Vagina (tissue), 2 donors: Measurements from ENCODE around the gene LITAFD. TPM values are rescaled to one million over a fixed set of nuclear protein-coding genes. Genes with fewer than 3 reads are reported as not detected.

ENCODE experiments used
- DNase-seq, 2 donors: peaks; one replicate each; pipeline ENCODE4 v3.0.0-alpha.2; 2017; ENCODE audit errors: extremely low spot score in 2 of 2
- H3K27ac ChIP-seq: fragments of 200-600 bp; sonication (generic); one replicate; pipeline ENCODE4 v1.5.1; 2019
- H3K27me3 ChIP-seq: fragments of 200-600 bp; sonication (generic); one replicate; pipeline ENCODE4 v1.5.1; 2019
- H3K36me3 ChIP-seq, 2 donors: fragments of 200-600 bp; sonication (generic); one replicate each; pipeline ENCODE4 v1.5.1; 2017 to 2019
- H3K4me1 ChIP-seq: fragments of 200-600 bp; sonication (generic); one replicate; pipeline ENCODE4 v1.5.1; 2019
- H3K4me3 ChIP-seq, 2 donors: fragments of 200-600 bp; sonication (generic); 1 replicate in 1 of 2; 2 replicates in 1 of 2; pipeline ENCODE4 v1.5.1; 2016 to 2019
- H3K9me3 ChIP-seq: fragments of 200-600 bp; sonication (generic); one replicate; pipeline ENCODE4 v1.5.1; 2019
- CTCF ChIP-seq, 3 experiments: fragments of 450-650 bp in 2 of 3; fragments of 200-600 bp in 1 of 3; sonication (generic) in 1 of 3; IDR thresholded peaks; one replicate each; pipeline ENCODE4 v1.5.1; 2017 to 2019; ENCODE audit warnings: antibody characterized with exemption in 3 of 3, mild to moderate bottlenecking in 2 of 3, moderate library complexity in 2 of 3
- POLR2A ChIP-seq, 2 donors: fragments of 450-650 bp; IDR thresholded peaks; one replicate each; pipeline ENCODE4 v1.6.1; 2017; ENCODE audit warnings: antibody characterized with exemption in 2 of 2, mild to moderate bottlenecking in 2 of 2, moderate library complexity in 2 of 2
- POLR2AphosphoS5 ChIP-seq, 2 donors: sonication (generic); formaldehyde crosslinking; IDR thresholded peaks; one replicate each; pipeline ENCODE4 v1.9.0; 2017; ENCODE audit warnings: antibody characterized with exemption in 2 of 2, mild to moderate bottlenecking in 2 of 2, low read depth in 1 of 2; ENCODE audit not compliant: insufficient read depth in 1 of 2
- intact Hi-C: fragments of 100-400 bp; cut with DNase I; formaldehyde crosslinking; loops from one replicate; pipeline ENCODE4 v1.15.1; 2023
- total RNA-seq: library from RNA; depleted of rRNA; stranded (reverse); fragments of >200 nt; gene quantifications from one replicate; pipeline ENCODE4 v1.2.3, GENCODE V29; 2016

LITAFD gene
- total RNA-seq, 1 donor from 2014 or later = not detected

- Histone ChIP-seq H3K4me1 (no peaks in the 10 kb centered on the region), H3K27me3 (no peaks in the 10 kb centered on the region), H3K27ac (no peak overlapping the region), H3K36me3 (peaks cover 0 to 54% of the 10 kb centered on the region in 2 donors), H3K4me3 (no peak overlapping the region), H3K9me3 (no peaks in the 10 kb centered on the region)
- no peak for DNase-seq
- intact Hi-C loops = no loop called here
- TF ChIP-seq POLR2AphosphoS5 (IDR thresholded peaks at IDR 0.05; ENCODE audit: insufficient read depth in 1 of 2, low read depth in 1 of 2) = no peak
- no peak for TF ChIP-seq CTCF (IDR thresholded peaks at IDR 0.05)
- no peak for TF ChIP-seq POLR2A (IDR thresholded peaks at IDR 0.05)
Measured at GRCh38 chr16:8920645-8921346, 38.6 kb downstream of the LITAFD start.

GRCh38 chr16:8921347-8921984 is 39.3 kb downstream of the LITAFD start:
- H3K36me3 ChIP-seq = peaks cover 0 to 54% of the 10 kb centered on the region in 2 donors
- no peaks in the 10 kb centered on the region for H3K9me3 ChIP-seq
- no peaks in the 10 kb centered on the region for H3K27me3 ChIP-seq
- intact Hi-C loops = no loop called here
- DNase-seq = no peak
- H3K4me1 ChIP-seq = no peaks in the 10 kb centered on the region
- H3K4me3 ChIP-seq = no peak overlapping the region
- TF ChIP-seq POLR2A (IDR thresholded peaks at IDR 0.05) (no peak), POLR2AphosphoS5 (IDR thresholded peaks at IDR 0.05; ENCODE audit: insufficient read depth in 1 of 2, low read depth in 1 of 2) (no peak), CTCF (IDR thresholded peaks at IDR 0.05) (no peak)
- no peak overlapping the region for H3K27ac ChIP-seq

- Histone ChIP-seq H3K27me3 (no peaks in the 10 kb centered on the region), H3K4me3 (no peak overlapping the region), H3K27ac (no peak overlapping the region), H3K36me3 (peaks cover 0 to 43% of the 10 kb centered on the region in 2 donors), H3K4me1 (no peaks in the 10 kb centered on the region), H3K9me3 (no peaks in the 10 kb centered on the region)
- no peak for DNase-seq
- TF ChIP-seq POLR2AphosphoS5 (IDR thresholded peaks at IDR 0.05; ENCODE audit: insufficient read depth in 1 of 2, low read depth in 1 of 2) (no peak), CTCF (IDR thresholded peaks at IDR 0.05) (no peak), POLR2A (IDR thresholded peaks at IDR 0.05) (no peak)
- intact Hi-C loops = no loop called here
Measured at GRCh38 chr16:8923199-8923598, 41.0 kb downstream of the LITAFD start.

- TF ChIP-seq POLR2A (IDR thresholded peaks at IDR 0.05) (no peak), POLR2AphosphoS5 (IDR thresholded peaks at IDR 0.05; ENCODE audit: insufficient read depth in 1 of 2, low read depth in 1 of 2) (no peak), CTCF (IDR thresholded peaks at IDR 0.05) (no peak)
- Histone ChIP-seq H3K36me3 (peaks cover 0 to 37% of the 10 kb centered on the region in 2 donors), H3K27ac (no peak overlapping the region), H3K9me3 (no peaks in the 10 kb centered on the region), H3K4me3 (no peak overlapping the region), H3K27me3 (no peaks in the 10 kb centered on the region), H3K4me1 (no peaks in the 10 kb centered on the region)
- DNase-seq = no peak
- intact Hi-C loops = no loop called here
Measured at GRCh38 chr16:8924214-8924613, 42.1 kb downstream of the LITAFD start.

GRCh38 chr16:8925455-8925854 is 43.3 kb downstream of the LITAFD start:
- TF ChIP-seq POLR2A (IDR thresholded peaks at IDR 0.05) (no peak), CTCF (IDR thresholded peaks at IDR 0.05) (no peak), POLR2AphosphoS5 (IDR thresholded peaks at IDR 0.05; ENCODE audit: insufficient read depth in 1 of 2, low read depth in 1 of 2) (no peak)
- intact Hi-C loops = no loop called here
- Histone ChIP-seq H3K27me3 (no peaks in the 10 kb centered on the region), H3K9me3 (no peaks in the 10 kb centered on the region), H3K4me3 (no peak overlapping the region), H3K36me3 (peaks cover 0 to 34% of the 10 kb centered on the region in 2 donors), H3K27ac (no peak overlapping the region), H3K4me1 (no peaks in the 10 kb centered on the region)
- no peak for DNase-seq
